T-helper 17 cell (primary cell): ENCODE measurements around the gene CNTD1. TPM values are rescaled to one million over a fixed set of nuclear protein-coding genes. Genes with fewer than 3 reads are reported as not detected.
"Not testable (repeated sequence)": the region's sequence is repeated elsewhere in the genome, so short reads cannot be mapped to it uniquely, and the experiment has no call there.

Source experiments
- ATAC-seq: fragments of 150-1000 bp; cut with Tn5 transposase; 2 replicates; pipeline ENCODE4 v1.10.0; 2021; ENCODE audit warnings: mild to moderate bottlenecking, moderate library complexity
- DNase-seq, 3 donors: peaks; one replicate each; pipeline versions ENCODE4 v3.0.0 to v3.0.0-alpha.2; 2020 to 2021
- H3K9me3 ChIP-seq: one replicate; pipeline ENCODE4 v1.7.0; 2013; ENCODE audit warnings: low read length, mild to moderate bottlenecking; ENCODE audit not compliant: control insufficient read depth, poor library complexity, severe bottlenecking
- H3K27ac Mint-ChIP-seq: one replicate; pipeline ENCODE4 v1.8.0; 2022; ENCODE audit warnings: mild to moderate bottlenecking, moderate library complexity, mixed read lengths
- H3K27me3 Mint-ChIP-seq: one replicate; pipeline ENCODE4 v1.8.0; 2022; ENCODE audit warnings: mixed read lengths
- H3K36me3 Mint-ChIP-seq: one replicate; pipeline ENCODE4 v1.8.0; 2022; ENCODE audit warnings: low read depth, mixed read lengths
- H3K4me1 Mint-ChIP-seq: one replicate; pipeline ENCODE4 v1.8.0; 2022; ENCODE audit warnings: mild to moderate bottlenecking, mixed read lengths
- H3K4me3 Mint-ChIP-seq: one replicate; pipeline ENCODE4 v1.8.0; 2022; ENCODE audit warnings: mild to moderate bottlenecking, moderate library complexity, mixed read lengths
- total RNA-seq, 4 donors: library from RNA in 2 of 4; stranded (reverse) in 2 of 4; gene quantifications; one replicate each; pipeline ENCODE4 v1.2.3 and lab custom pipeline; 2022 to 2026

The CNTD1 gene, protein sequence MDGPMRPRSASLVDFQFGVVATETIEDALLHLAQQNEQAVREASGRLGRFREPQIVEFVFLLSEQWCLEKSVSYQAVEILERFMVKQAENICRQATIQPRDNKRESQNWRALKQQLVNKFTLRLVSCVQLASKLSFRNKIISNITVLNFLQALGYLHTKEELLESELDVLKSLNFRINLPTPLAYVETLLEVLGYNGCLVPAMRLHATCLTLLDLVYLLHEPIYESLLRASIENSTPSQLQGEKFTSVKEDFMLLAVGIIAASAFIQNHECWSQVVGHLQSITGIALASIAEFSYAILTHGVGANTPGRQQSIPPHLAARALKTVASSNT
- total RNA-seq (not detected), total RNA-seq (lab: John Stamatoyannopoulos, UW) (0 to 0.35 reads per million in 2 donors)

DNA sequence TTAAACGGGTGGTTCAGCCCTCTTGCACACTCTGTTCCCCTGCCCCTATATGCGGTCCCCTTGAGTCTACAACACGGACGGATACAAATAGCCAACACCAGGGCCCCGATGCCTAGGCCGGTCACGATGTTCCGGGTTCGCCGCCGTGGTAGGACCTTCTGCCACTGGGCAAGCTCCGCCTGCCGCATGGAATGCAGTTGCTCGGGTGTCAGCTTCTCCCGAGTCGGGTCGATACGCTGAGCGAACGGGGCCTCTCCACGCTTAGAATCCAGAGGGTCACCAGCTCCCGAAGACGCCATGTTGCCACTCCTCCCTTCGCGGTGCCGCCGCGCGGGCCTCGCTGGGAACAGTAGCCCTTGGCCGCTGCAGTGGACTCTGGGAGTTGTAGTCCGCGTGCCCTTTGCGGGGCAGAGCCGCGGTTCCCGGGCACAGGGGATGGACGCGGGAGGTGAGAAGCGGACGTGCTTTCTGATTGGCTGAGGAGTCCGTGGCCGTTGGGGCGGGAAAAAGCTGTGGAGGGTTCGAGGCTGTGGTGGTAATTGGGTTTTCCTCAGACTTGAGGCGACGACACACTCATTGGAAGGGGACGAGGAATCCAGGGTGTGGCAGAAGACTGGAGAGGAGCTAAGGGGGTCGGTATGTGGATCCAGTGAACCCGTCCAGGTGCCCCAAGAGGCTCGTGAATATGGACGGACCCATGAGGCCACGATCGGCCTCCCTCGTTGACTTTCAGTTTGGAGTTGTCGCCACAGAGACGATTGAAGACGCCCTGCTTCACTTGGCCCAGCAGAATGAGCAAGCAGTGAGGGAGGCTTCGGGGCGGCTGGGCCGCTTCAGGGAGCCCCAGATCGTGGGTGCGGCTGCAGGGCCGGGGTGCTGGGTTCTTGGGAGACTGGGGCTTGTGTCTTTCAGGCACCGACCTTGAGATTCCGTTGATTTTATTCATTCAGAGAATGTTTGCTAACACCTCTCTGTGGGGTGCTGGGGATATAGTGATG is at the start of gene CNTD1, which contains the start of gene COA3:
TSS of gene CNTD1 (plus strand) at position 479 of the 998 bp plus-strand sequence. CDS start at position 686, 207 bp downstream.
TSS of gene COA3 (minus strand) at position 322 of the 998 bp plus-strand sequence. CDS start at position 299, 23 bp downstream.
- H3K27ac Mint-ChIP-seq, result peak within 1 kb of the TSS; percentile 87

DNA sequence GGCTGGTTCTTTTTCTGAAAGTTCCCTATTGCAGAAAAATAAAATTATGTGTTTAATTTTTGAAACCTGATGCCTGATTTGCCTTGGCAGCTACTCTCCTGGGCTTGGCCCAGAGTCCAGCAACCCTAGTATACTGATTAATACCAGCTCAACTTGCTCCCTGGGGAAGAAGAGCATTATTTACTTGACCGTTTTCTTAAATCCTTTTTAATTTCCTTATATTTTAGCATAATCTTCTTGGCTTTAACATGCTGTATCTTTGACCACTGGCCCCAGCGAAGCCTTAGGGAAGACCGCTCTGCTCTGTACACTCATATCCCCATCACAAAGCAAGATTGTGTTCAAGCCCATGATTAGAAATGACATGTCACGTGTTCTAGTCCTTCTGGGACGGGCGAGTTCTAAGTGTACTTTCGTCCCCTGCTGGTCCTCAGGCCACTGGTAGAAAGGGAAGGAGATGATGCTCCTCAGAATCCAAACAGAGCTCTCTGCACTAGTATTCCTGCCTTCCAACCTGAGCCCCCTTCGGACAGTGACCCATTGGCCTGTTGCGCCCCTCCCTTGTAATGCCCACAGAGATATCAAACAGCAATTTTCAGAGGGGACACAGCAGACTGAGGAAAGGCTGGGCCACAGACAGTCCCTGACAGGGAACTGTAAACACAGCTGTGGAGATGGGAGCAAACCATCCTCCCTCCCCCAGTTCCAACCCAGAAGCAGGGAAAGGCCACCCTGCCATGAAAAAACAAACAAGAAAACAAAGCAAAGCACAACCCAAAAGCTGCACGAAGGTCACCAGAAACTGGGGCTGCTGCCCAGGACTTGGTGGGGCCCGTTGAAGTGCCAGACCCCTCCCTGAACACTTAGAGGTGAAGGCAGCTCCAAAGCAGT is 49.5 kb upstream of the CNTD1 start:
- ATAC-seq (no peak), DNase-seq (no peak)
- no peaks in the 10 kb centered on the region for H3K9me3 ChIP-seq
- peaks cover 7% of the 10 kb centered on the region for H3K4me1 Mint-ChIP-seq
- H3K4me3 Mint-ChIP-seq, result no peak overlapping the region
- peaks cover 26% of the 10 kb centered on the region for H3K27me3 Mint-ChIP-seq
- no peak overlapping the region for H3K27ac Mint-ChIP-seq
- H3K36me3 Mint-ChIP-seq, result no peaks in the 10 kb centered on the region

More for the DNA sequence above, at the start of gene CNTD1, which contains the start of gene COA3:
- DNase-seq (peak; percentile 47 to 64 (median 53)), ATAC-seq (peak; percentile 100)
- no peaks in the 10 kb centered on the region for H3K9me3 ChIP-seq
- peak within 1 kb of the TSS; percentile 90 for H3K4me3 Mint-ChIP-seq
- H3K27me3 Mint-ChIP-seq, result no peaks in the 10 kb centered on the region
- H3K36me3 Mint-ChIP-seq, result peaks cover 5% of the 10 kb centered on the region
- H3K4me1 Mint-ChIP-seq, result peaks cover 31% of the 10 kb centered on the region

DNA sequence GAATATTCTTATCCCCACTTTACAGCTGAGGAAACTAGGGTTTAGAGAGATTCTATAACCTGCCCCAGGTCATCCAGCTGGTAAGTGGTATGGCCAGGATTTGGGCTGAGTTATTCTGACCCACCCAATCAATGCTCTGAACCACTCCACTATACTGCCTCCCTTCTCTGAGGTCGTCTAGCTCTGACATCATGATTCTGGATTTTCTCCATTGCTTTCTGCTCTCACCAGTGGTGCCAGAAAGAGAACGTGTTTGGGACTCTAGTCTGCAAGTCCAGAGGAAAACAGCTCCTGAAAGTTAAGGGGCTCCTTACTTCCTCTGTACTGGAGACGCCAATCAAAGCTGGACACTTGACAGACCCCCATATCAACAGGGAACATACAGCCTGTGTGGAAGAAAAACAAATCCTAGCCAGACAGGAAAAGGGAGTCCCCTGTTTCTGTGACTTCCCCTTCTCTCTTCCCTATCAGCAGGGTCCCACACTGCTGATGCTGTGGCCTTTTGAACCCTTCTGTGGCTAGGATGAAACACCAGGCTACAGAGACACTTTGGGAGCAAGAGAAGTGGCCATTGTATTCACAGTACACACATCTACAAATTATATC is 47.8 kb upstream of the CNTD1 start:
- no peak for DNase-seq
- Mint-ChIP-seq H3K27ac (no peak overlapping the region), H3K36me3 (no peaks in the 10 kb centered on the region), H3K27me3 (peaks cover 34% of the 10 kb centered on the region), H3K4me3 (no peak overlapping the region), H3K4me1 (no peaks in the 10 kb centered on the region)
- ATAC-seq, result no peak
- no peaks in the 10 kb centered on the region for H3K9me3 ChIP-seq

DNA sequence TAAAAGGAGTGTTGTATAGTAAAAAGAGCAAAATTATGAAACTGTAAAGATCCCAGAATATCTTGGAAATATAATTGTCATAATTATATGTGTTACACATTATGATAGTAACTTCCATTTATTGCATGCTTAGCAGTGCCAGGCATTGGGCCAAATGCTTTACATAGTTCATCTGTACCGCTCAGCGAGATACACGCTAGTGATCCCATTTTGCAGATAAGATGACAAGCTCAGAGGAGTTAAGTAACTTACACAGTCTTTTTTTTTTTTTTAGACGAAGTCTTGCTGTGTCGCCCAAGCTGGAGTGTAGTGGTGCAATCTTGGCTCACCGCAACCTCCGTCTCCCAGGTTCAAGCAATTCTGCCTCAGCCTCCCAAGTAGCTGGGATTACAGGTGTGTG is 47.0 kb upstream of the CNTD1 start:
- ATAC-seq, result no peak
- H3K27ac Mint-ChIP-seq, result no peak overlapping the region
- no peak overlapping the region for H3K4me3 Mint-ChIP-seq
- H3K36me3 Mint-ChIP-seq, result no peaks in the 10 kb centered on the region
- peaks cover 41% of the 10 kb centered on the region for H3K27me3 Mint-ChIP-seq
- no peak for DNase-seq
- no peaks in the 10 kb centered on the region for H3K9me3 ChIP-seq
- no peaks in the 10 kb centered on the region for H3K4me1 Mint-ChIP-seq

DNA sequence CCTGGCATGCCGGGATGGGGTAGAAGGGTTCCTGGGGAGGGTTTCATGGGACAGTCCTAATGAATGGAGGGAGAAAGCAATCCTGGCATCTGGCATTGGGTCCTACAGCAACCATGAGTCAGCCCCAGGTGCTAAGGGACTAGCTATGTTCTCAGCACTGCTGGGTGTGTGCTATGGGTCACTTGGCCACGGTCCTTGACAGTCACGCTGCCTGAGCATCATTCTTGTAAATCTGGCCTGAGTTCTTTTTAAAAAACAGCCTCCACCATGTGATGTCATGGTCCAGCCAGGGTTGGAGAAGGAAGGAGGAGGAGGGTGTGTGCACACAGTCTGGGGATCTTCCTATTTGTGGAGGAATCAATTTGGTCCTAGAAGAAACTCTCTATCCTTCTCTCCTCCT is 43.9 kb upstream of the CNTD1 start:
- no peak overlapping the region for H3K27ac Mint-ChIP-seq
- no peaks in the 10 kb centered on the region for H3K36me3 Mint-ChIP-seq
- H3K9me3 ChIP-seq, result no peaks in the 10 kb centered on the region
- peaks cover 2% of the 10 kb centered on the region for H3K4me1 Mint-ChIP-seq
- H3K4me3 Mint-ChIP-seq, result no peak overlapping the region
- no peak for DNase-seq
- H3K27me3 Mint-ChIP-seq, result peaks cover 44% of the 10 kb centered on the region
- ATAC-seq, result no peak

DNA sequence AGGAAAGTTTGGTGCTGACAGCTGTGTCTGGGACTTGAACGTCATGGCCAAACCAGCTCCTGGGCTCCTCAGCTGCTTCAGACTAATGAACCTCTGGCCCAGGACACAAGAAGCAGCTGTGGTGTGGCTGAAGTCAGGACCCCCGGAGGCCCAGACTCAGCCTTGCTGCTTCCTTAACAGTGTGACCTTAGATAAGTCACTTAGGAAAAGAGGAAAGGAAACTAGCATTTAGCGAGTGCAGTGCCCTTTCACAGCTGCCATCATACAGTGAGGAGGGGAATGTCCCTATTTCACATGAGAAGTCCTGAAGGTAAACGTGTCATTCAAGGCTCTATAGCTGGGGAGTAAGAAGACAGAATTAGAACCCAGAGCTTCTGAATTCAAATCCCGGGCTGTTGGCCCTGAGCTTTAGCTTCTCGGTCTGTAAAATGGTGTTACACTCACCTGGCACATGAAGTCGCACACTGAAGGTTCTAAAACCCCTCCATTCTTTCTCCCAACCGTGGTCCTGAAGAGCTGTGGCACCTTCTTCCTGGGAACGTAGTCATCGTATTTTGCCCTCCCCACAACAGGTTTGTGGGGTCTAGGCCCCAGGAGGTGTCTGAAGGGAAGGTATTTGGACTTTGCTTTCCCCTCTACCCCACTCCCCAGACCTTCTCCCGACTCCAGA is 38.5 kb upstream of the CNTD1 start:
- H3K9me3 ChIP-seq, result no peaks in the 10 kb centered on the region
- ATAC-seq, result peak; percentile 45
- Mint-ChIP-seq H3K27ac (no peak overlapping the region), H3K36me3 (peaks cover 3% of the 10 kb centered on the region), H3K4me3 (peak overlapping the region; percentile 31), H3K4me1 (peaks cover 8% of the 10 kb centered on the region), H3K27me3 (peaks cover 67% of the 10 kb centered on the region)
- DNase-seq, result no peak

DNA sequence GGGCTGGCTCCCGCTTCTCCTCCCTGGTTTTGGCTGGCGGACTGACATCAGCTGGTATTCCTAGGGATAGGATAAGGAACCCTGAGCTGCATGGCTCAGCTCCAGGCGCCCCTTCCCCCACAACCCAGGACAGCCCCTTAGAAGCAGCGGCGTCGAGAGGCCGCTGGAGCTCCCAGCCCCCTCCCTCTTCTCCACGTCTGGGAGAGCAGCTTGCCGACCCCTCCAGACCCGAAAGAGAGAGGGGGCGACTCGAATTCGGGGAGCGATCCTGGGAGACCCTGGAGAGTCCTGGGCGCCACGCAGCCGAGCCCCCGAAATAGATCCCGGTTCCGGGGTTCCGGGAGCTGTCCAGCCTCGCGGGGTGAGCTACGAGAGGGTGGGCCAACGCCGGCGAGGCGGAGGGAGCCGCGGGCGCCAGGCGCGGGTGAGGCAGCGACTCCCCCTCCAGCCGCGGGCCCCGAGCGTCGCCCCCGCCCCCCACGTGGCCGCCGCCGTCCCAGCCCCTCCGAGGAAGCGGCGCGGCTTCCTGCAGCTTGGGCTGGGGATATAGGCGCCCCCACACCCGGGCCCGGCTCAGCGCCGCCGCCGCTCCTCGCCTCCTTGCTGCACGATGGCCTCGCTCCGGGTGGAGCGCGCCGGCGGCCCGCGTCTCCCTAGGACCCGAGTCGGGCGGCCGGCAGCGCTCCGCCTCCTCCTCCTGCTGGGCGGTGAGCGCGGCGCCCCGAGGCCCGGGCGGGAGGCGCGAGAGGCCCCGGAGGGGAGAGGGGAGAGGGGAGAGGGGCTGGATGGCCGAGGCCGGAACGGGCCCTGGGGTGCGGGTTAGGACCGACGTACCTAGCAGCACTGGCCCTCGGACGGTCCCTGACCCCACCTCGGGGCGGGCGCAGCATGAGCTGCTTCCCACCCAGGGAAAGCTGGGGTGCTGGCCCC is 37.7 kb upstream of the CNTD1 start, which contains the start of gene RAMP2:
TSS of gene RAMP2 (plus strand) at position 576 of the 930 bp plus-strand sequence. CDS start at position 611, 35 bp downstream.
- peaks cover 71% of the 10 kb centered on the region for H3K27me3 Mint-ChIP-seq
- H3K27ac Mint-ChIP-seq, result no peak within 1 kb of the TSS
- ATAC-seq (peak; percentile 43), DNase-seq (peak in 1 of 3 donors; percentile 17)
- peaks cover 8% of the 10 kb centered on the region for H3K4me1 Mint-ChIP-seq
- no peaks in the 10 kb centered on the region for H3K9me3 ChIP-seq
- peak within 1 kb of the TSS; percentile 76 for H3K4me3 Mint-ChIP-seq
- peaks cover 6% of the 10 kb centered on the region for H3K36me3 Mint-ChIP-seq

DNA sequence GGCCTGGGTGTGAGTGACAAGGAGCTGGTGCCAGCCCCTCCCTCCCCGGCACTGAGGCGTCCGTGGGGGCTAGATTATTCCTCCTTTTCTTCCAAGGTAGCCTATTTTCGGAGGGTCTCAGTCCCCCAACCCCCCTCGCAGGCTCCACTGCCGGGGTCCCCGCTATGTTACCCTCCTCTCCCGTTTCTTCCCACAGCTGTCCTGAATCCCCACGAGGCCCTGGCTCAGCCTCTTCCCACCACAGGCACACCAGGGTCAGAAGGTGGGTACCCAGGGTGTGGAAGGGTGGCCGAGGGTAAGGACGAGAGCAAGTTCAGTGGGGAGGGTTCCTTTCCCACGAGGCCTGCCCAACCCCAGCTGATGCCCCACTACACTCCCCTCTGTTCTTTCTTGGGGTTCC is 37.0 kb upstream of the CNTD1 start:
- peaks cover 8% of the 10 kb centered on the region for H3K4me1 Mint-ChIP-seq
- H3K9me3 ChIP-seq, result no peaks in the 10 kb centered on the region
- H3K27ac Mint-ChIP-seq, result no peak overlapping the region
- H3K27me3 Mint-ChIP-seq, result peaks cover 67% of the 10 kb centered on the region
- no peak for DNase-seq
- H3K36me3 Mint-ChIP-seq, result peaks cover 6% of the 10 kb centered on the region
- ATAC-seq, result no peak
- peak overlapping the region; percentile 76 for H3K4me3 Mint-ChIP-seq

DNA sequence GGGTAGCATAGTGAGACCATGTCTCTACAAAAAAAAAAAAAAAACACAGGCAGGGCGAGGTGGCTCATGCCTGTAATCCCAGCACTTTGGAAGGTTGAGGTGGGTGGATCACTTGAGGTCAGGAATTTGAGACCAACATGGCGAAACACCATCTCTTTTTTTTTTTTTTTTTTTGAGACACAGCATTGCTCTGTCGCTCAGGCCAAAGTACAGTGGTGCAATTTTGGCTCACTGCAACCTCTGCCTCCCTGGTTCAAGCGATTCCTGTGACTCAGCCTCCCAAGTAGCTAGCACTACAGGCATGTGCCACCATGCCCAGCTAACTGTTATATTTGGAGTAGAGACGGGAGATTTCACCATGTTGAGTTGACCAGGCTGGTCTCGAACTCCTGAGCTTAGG is 32.5 kb upstream of the CNTD1 start:
- Mint-ChIP-seq H3K4me1 (peaks cover 8% of the 10 kb centered on the region), H3K4me3 (no peak overlapping the region), H3K27ac (no peak overlapping the region), H3K36me3 (peaks cover 8% of the 10 kb centered on the region), H3K27me3 (peaks cover 52% of the 10 kb centered on the region)
- no peaks in the 10 kb centered on the region for H3K9me3 ChIP-seq
- ATAC-seq (no peak), DNase-seq (no peak)

DNA sequence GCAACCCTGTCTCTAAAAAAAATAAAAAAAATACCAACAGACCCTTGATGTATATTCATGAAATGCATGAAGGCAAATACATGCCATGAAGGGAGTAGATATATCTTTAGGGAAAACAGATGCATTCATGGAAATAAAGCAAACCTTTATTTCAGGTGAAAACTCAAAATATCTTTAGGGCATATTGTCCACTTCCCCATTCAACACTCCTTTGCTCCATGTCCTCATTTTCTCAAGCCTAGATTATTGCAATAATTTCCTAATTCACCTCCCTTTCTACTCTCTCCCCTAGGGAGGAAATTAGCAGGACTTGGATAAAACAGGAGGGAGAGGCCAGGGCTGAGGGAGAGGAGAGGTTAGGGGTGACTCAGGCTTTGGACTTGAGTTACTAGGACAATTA is 31.1 kb upstream of the CNTD1 start:
- Mint-ChIP-seq H3K27ac (no peak overlapping the region), H3K4me3 (no peak overlapping the region), H3K4me1 (peaks cover 10% of the 10 kb centered on the region), H3K36me3 (peaks cover 8% of the 10 kb centered on the region), H3K27me3 (peaks cover 43% of the 10 kb centered on the region)
- no peak for DNase-seq
- no peaks in the 10 kb centered on the region for H3K9me3 ChIP-seq
- ATAC-seq, result no peak

DNA sequence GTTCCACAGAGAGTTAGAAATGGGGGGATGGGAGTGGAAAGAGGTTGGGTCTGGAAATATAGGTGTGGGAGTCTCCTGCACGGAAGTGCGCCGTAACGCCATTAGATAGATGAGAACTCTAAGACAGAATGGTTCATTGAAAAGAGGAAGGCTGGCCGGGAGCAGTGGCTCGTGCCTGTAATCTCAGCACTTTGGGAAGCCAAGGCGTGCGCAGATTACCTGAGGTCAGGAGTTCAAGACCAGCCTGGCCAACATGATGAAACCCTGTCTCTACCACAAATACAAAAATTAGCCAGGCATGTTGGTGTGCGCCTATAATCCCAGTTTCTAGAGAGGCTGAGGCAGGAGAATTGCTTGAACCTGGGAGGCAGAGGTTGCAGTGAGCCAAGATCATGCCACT is 30.7 kb upstream of the CNTD1 start:
- not testable (repeated sequence) for DNase-seq, H3K9me3 ChIP-seq, H3K27ac Mint-ChIP-seq, ATAC-seq, H3K36me3 Mint-ChIP-seq, H3K4me3 Mint-ChIP-seq
- peaks cover 13% of the 10 kb centered on the region for H3K4me1 Mint-ChIP-seq
- H3K27me3 Mint-ChIP-seq, result peaks cover 38% of the 10 kb centered on the region
